ENCODE data around the gene PPP3CA.

- TF ChIP-seq POLR2AphosphoS5 (IDR thresholded peaks at IDR 0.05; ENCODE audit: borderline replicate concordance, low read depth, low read length) = peak; percentile 31; the same call in 1 of the 2 replicates
- TF ChIP-seq EZH2 (IDR thresholded peaks at IDR 0.05) = no peak
- TF ChIP-seq FOXP2 (optimal IDR thresholded peaks at IDR 0.05; ENCODE audit: control extremely low read depth, extremely low read length, insufficient read depth) = no peak
These were observed 66.3 kb downstream of the PPP3CA start for GRCh38 chr4:101280866-101281600.

Measured in SK-N-MC (cell line).